HG02981 (cell line): ENCODE data around the gene B3GNT2.
"Not testable (repeated sequence)": the region's sequence is repeated elsewhere in the genome, so short reads cannot be mapped to it uniquely, and the experiment has no call there.

ENCODE experiments used
- ATAC-seq: cut with Tn5 transposase; IDR thresholded peaks from one replicate; pipeline ENCODE4 v1.9.1; 2021; ENCODE audit warnings: mild to moderate bottlenecking, moderate library complexity; ENCODE audit not compliant: unreplicated experiment

B3GNT2 gene

GRCh38 chr2:62229082-62229605 lies 33.2 kb downstream of the B3GNT2 start:
- no peak for ATAC-seq

- no peak for ATAC-seq
Measured at GRCh38 chr2:62231541-62231940, 35.6 kb downstream of the B3GNT2 start.

GRCh38 chr2:62234755-62235655 lies 39.1 kb downstream of the B3GNT2 start:
- ATAC-seq: no peak

- ATAC-seq: no peak
Measured at GRCh38 chr2:62236499-62236898, 40.6 kb downstream of the B3GNT2 start.

- ATAC-seq: no peak
Measured at GRCh38 chr2:62238236-62238635, 42.3 kb downstream of the B3GNT2 start.

- no peak for ATAC-seq
Measured at GRCh38 chr2:62240546-62240945, 44.6 kb downstream of the B3GNT2 start.

GRCh38 chr2:62243983-62244382 lies 48.1 kb downstream of the B3GNT2 start:
- ATAC-seq: no peak

GRCh38 chr2:62248226-62248625 lies 52.3 kb downstream of the B3GNT2 start:
- no peak for ATAC-seq

GRCh38 chr2:62250239-62250638 lies 54.3 kb downstream of the B3GNT2 start:
- no peak for ATAC-seq

GRCh38 chr2:62254424-62255266 lies 58.7 kb downstream of the B3GNT2 start:
- ATAC-seq: no peak

- ATAC-seq: no peak
Measured at GRCh38 chr2:62257466-62257865, 61.6 kb downstream of the B3GNT2 start.

- ATAC-seq: no peak
Measured at GRCh38 chr2:62263076-62263715, 67.3 kb downstream of the B3GNT2 start.

- no peak for ATAC-seq
Measured at GRCh38 chr2:62264186-62264585, 68.3 kb downstream of the B3GNT2 start.

GRCh38 chr2:62265106-62265505 lies 69.2 kb downstream of the B3GNT2 start:
- no peak for ATAC-seq

- no peak for ATAC-seq
Measured at GRCh38 chr2:62266433-62267038, 70.6 kb downstream of the B3GNT2 start.

GRCh38 chr2:62267696-62268095 lies 71.8 kb downstream of the B3GNT2 start:
- ATAC-seq: no peak

GRCh38 chr2:62268681-62269188 lies 72.8 kb downstream of the B3GNT2 start:
- not testable (repeated sequence) for ATAC-seq

GRCh38 chr2:62270728-62271127 lies 74.8 kb downstream of the B3GNT2 start:
- no peak for ATAC-seq
